Measurements from ENCODE around the gene TTC23L.

The TTC23L gene

DNA sequence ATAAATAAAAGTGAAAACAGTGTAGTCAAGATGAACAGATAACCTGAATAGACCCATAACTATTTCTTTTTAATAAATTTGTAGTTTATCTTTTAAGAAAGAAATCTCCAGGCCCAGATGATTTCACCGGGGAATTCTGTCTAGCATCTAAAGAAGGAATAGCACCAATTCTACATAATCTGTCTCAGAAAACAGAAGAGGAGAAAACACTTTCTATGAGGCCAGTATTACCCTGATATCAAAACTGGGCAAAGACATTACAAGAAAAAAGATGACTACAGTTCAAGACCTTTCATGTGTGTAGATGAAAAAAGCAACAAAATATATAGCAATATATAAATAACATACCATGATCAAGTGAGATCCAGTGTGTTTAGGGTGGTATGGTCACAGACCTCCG is 31.4 kb downstream of the TTC23L start:
- DNase-seq (ENCODE audit: low read depth): no peak

DNA sequence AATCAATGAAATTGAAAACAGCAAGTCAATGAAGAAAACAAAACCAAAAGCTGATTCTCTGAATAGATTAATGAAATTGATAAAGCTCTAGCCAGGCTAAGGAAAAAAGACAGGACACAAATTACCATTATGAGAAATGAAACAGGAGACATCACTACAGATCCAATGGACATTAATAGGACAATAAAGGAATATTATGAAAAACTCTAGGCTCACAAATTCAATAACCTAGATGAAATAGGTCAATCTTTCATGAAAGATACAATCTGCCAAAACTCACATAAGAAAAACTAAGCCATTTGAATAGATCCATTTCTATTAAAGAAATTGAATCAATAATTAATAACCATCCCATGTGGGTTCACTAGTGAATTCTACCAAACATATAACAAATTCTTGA is 37.3 kb downstream of the TTC23L start:
- DNase-seq (ENCODE audit: low read depth): no peak

DNA sequence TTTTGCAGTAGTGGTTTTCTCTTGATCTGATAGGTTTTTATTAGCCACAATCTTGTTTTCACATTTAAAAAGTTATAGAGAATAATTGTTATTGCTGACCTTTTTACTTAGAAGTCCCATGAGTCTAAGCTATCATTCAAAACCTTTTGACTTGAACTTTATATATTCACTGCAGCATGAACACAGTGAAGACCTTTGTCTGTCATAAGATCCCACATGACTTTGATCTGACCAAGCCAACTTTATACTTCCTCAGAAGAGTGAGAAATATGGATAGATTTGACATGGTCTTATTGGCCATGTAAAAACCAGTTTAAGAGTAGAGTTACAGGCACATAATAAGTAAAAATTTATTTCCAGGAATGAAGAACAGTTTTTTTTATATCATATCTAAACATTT is 42.3 kb downstream of the TTC23L start:
- no peak for DNase-seq (ENCODE audit: low read depth)

GRCh38 chr5:34886392-34887119 is 47.6 kb downstream of the TTC23L start:
- DNase-seq (ENCODE audit: low read depth): no peak

GRCh38 chr5:34889394-34889793 is 50.4 kb downstream of the TTC23L start:
- no peak for DNase-seq (ENCODE audit: low read depth)

DNA sequence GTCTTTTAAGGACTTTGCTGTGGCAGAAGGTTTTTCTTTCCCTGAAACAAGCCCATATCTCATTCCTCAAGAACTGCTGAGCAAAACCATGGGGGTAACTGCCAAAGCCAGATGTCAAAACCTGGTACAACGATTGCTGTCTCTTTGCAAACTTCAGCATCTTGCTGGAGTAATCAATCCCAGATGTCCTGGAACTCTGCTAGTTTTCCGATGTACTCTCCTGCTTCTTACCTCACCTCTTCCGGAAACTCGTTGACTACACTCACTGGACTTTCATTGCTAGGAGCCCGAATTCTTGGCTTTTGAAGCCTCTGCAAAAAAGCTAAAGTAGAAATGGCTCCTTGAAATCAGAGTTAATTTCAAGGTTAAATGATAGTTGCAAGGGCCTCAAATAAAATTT is 53.0 kb downstream of the TTC23L start:
- no peak for DNase-seq (ENCODE audit: low read depth)

DNA sequence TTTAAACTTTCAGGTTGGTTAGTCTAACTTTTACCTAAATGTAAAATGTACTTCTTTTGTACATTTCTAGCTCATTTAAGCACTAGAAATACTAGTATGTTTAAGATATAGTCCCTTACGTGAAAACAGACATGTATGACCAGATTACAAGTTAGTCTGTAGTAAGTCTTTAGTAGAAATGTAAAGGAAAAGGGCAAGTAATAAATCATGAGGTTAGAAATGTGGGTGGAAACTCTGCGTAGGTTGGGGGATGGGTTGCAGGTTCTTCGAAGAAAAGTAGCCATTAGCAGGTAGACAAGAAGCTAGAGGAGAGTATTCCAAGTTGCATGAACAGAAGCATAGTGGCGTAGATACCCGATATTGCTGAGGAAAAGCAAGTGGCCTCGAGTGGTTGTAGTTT is 53.5 kb downstream of the TTC23L start:
- no peak for DNase-seq (ENCODE audit: low read depth)

- DNase-seq (ENCODE audit: low read depth): no peak
Observed at GRCh38 chr5:34894716-34895115, 55.8 kb downstream of the TTC23L start.

DNA sequence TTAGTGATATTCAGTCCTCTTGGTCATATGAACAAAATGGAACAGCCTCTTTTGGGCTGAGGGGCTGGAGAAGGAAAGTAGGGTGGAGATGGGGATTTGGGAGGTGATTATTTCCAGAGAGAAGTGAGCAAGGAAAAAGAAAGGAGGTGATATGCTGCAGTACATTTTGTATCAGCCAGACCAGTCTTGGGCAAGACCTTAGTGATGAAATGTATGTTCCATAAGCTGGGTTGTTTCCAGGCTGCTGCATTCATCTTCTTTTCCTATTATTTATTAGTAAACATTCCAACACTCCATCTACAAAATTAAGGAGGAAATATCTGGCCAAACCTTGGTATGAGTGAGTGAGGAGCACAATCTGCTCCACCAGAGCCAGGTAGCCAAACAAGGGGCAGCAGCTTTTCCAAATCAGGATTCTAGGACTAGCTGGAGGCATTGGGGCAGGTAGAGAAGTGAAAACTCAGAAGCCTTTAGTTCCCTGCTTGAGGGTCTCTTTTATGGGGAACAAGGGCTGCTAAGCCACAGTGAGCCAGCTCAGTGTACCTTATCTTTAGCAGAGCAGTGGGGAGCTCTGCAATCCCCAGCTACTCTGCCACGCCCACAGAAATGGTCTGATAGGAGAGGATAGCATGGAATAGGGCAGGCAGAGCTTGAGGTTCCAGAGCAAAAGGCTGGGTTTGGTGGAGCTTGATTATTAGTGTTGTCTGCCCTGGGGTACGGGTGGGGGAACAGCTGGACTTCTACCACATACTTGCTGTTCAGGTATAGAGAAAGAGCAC is 56.9 kb downstream of the TTC23L start:
- DNase-seq (ENCODE audit: low read depth): no peak

GRCh38 chr5:34897646-34898045 is 58.7 kb downstream of the TTC23L start:
- no peak for DNase-seq (ENCODE audit: low read depth)

- no peak for DNase-seq (ENCODE audit: low read depth)
Observed at GRCh38 chr5:34898258-34898895, 59.4 kb downstream of the TTC23L start.

DNA sequence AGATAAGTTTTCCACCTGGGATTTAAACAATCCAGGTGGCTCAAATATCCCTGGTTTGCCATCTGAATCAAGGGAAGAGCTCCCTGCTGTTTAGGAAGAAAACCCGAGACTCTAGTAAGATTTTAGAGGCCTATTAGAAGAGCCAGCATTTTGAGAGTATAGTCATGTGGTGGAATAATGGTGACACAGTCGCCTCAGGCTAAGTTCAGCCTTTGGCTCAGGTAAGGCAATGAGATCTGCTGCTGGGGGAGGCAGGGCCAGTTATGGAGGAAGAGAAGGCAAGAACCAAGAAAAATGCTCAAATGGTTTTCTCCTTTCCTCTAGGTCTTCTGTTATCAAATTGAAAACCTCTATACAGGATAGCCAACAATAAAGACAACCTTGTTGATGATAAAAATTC is 60.1 kb downstream of the TTC23L start:
- DNase-seq (ENCODE audit: low read depth): no peak

DNA sequence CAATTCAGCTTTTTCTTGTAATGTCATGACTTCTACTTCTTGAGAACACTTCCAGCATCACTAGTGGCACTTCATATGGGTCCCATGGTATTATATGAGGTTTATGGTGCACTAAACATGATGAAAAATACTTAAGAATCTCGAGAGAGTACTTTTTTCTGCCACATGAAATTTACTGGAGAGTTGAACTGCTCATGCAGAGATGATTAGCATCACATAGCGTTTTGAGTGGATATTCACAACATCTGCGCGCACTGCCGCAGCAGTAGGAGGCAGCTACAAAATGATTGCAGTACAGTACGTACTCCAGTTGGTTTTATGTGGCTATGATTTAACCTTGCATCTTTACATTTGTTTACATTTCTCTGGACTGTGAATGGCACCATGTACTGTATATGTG is 61.7 kb downstream of the TTC23L start:
- no peak for DNase-seq (ENCODE audit: low read depth)

GRCh38 chr5:34903260-34903659 is 64.3 kb downstream of the TTC23L start:
- DNase-seq (ENCODE audit: low read depth): no peak

DNA sequence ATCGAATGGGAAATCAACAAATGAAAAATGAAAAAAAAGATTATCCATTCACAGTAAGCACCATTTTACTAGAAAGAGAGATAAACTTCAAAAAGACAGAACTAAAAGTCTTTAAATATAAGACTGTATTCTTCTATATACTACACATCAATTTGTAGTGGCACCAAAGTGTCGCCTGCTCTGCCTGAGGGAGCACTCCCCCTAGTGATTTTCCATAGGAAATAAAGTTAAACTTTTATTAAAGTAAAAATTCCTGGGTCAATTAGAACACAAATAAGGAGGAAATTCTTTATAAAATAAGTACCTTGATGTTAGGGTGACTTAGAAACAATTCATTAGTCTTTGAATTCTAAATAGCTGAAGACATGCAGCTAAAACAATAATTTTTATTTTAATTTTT is 66.6 kb downstream of the TTC23L start:
- DNase-seq (ENCODE audit: low read depth): no peak

- DNase-seq (ENCODE audit: low read depth): no peak
Observed at GRCh38 chr5:34913072-34913471, 74.1 kb downstream of the TTC23L start.

GRCh38 chr5:34914671-34915138 is 75.7 kb downstream of the TTC23L start:
- DNase-seq (ENCODE audit: low read depth): no peak

- DNase-seq (ENCODE audit: low read depth): peak; percentile 86
Observed at GRCh38 chr5:34915139-34915855, 76.3 kb downstream of the TTC23L start, which contains the start of the genes BRIX1 and RAD1. Gene BRIX1, plus strand, starts transcription at chr5:34915711. Its CDS starts 28 bp downstream, at chr5:34915739. Gene RAD1, minus strand, starts transcription at chr5:34915504. Its CDS starts 612 bp downstream, at chr5:34914892.

GRCh38 chr5:34915856-34916192 is 76.9 kb downstream of the TTC23L start:
- DNase-seq (ENCODE audit: low read depth): no peak

DNA sequence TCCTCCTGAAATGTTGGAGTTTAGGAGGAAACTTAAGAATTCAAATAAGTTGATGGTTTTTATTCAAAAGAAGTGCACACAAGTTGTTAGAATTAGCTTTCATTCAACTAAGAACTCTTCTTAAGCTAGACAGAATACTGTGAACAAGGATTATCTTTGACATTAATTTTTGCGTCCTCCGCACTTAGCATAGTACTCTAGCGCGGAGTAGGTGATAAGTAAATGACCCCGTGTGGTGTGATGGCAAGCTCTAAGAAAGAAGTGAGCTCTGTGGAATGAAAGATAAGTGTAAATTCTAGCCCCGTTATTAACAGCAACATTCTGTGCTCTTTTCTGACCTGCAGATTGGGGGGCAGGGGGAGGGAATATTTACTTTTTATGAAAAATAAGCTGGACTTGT is 77.6 kb downstream of the TTC23L start:
- DNase-seq (ENCODE audit: low read depth): no peak

DNA sequence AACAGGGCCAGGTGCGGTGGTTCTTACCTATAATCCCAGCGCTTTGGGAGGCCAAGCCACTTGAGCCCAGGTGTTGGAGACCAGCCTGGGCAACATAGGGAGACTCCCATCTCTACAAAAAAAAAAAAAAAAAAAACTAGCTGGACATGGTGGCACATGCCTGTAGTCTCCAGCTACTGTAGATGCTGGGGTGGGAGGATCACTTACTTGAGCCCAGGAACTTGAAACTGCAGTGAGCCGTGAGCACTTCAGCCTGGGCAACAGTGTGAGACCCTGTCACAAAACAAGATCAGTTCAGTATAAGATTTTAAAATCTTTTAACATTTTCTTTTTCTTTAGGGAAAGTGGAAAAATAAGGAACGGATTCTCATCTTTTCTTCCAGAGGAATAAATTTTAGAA is 79.1 kb downstream of the TTC23L start:
- no peak for DNase-seq (ENCODE audit: low read depth)

DNA sequence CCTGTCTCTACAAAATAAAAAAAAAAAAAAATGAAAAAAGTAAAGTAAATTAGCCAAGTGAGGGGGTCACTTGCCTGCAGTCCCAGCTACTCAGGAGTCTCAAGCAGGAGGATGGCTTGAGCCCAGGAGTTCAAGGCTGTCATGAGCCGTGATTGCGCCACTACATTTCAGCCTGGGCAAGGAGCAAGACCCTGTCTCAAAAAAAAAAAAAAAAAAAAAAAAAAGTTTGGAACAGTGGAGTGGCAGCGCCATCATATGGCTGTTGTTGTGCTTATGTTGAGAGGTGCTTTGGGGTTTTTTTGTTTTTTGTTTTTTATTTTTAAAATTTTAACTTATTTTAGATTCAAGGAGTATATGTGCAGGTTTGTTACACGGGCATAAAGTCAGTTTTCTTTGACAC is 80.1 kb downstream of the TTC23L start:
- no peak for DNase-seq (ENCODE audit: low read depth)
